ENCODE results near the gene CLCN7. TPM values are rescaled to one million over a fixed set of nuclear protein-coding genes. Genes with fewer than 3 reads are reported as not detected.

CLCN7 gene
- polyA plus RNA-seq, 1 of the 3 experiments (the other 2 are of a cell fraction), result 44.3 TPM

DNA sequence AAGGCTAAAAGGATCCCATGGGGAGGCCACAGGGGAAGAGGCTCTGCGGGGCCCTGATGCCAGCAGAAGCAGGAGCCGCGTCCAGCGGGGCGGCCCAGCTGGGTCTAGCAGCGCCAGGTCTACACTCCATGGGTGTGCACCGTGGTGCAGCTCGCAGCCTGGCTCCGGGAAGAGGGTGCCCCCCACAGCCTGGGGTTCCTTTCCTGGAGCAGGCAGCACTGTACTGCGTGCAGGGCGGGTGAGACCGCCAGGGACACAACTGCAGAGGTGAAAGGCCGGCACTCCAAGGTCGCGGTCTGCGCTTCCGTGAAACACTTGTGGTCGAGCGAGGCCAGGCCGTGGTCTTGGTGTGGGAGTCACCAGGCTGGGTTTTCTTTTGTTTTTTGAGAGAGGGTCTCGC lies 24.0 kb downstream of the CLCN7 start:
- Histone ChIP-seq H3K27me3 (ENCODE audit: insufficient read depth) (no peaks in the 10 kb centered on the region), H3F3A (replicated peaks; ENCODE audit: insufficient read depth) (no peaks in the 10 kb centered on the region), H3K9ac (no peak overlapping the region), H3K4me1 (ENCODE audit: control insufficient read depth in 1 of 2, insufficient read depth in 2 of 2, low read depth in 1 of 2, low read length in 1 of 2) (no peaks in the 10 kb centered on the region), H3K9me2 (no peaks in the 10 kb centered on the region), H4K20me1 (ENCODE audit: insufficient read depth) (no peaks in the 10 kb centered on the region), H3K27ac (ENCODE audit: low read depth in 2 of 2, low read length in 1 of 2) (no peak overlapping the region), H3K4me3 (ENCODE audit: low read depth in 2 of 2, low read length in 1 of 2) (no peak overlapping the region), H3K9me3 (no peaks in the 10 kb centered on the region), H2AFZ (ENCODE audit: low read depth) (no peak overlapping the region), H3K79me2 (ENCODE audit: insufficient read depth) (no peaks in the 10 kb centered on the region), H3K36me3 (replicated peaks in 1 of 2; ENCODE audit: control insufficient read depth in 1 of 2, insufficient read depth in 2 of 2, low read length in 1 of 2) (peaks cover 0 to 38% of the 10 kb centered on the region in 2 experiments), H3K4me2 (no peak overlapping the region)
- WGBS (ENCODE audit: low lambda C conversion rate), result 97% methylated on average over 10 of the region's 21 CpGs
- ChIA-PET CTCF (no interaction called here), POLR2A (no interaction called here)
- TF ChIP-seq, protein P1, sequence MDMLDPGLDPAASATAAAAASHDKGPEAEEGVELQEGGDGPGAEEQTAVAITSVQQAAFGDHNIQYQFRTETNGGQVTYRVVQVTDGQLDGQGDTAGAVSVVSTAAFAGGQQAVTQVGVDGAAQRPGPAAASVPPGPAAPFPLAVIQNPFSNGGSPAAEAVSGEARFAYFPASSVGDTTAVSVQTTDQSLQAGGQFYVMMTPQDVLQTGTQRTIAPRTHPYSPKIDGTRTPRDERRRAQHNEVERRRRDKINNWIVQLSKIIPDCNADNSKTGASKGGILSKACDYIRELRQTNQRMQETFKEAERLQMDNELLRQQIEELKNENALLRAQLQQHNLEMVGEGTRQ (IDR thresholded peaks at IDR 0.05; ENCODE audit: borderline replicate concordance, low read depth, low read length), result no peak
- no peak for TF ChIP-seq FOXM1 (IDR thresholded peaks at IDR 0.05; ENCODE audit: low read depth)
- TF ChIP-seq CHD2 (IDR thresholded peaks at IDR 0.05; ENCODE audit: low read length, partially characterized antibody), result no peak
- no peak for TF ChIP-seq RXRA (IDR thresholded peaks at IDR 0.05; ENCODE audit: borderline replicate concordance, low read depth)
- no peak for TF ChIP-seq GABPA (IDR thresholded peaks at IDR 0.05; ENCODE audit: low read depth)
- TF ChIP-seq TCF12 (IDR thresholded peaks at IDR 0.05), result no peak
- TF ChIP-seq, protein P2, sequence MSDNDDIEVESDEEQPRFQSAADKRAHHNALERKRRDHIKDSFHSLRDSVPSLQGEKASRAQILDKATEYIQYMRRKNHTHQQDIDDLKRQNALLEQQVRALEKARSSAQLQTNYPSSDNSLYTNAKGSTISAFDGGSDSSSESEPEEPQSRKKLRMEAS (IDR thresholded peaks at IDR 0.05; ENCODE audit: low read depth), result no peak
- no peak for TF ChIP-seq EZH2phosphoT487 (IDR thresholded peaks at IDR 0.05; ENCODE audit: borderline replicate concordance, low read depth)
- TF ChIP-seq, protein P3, sequence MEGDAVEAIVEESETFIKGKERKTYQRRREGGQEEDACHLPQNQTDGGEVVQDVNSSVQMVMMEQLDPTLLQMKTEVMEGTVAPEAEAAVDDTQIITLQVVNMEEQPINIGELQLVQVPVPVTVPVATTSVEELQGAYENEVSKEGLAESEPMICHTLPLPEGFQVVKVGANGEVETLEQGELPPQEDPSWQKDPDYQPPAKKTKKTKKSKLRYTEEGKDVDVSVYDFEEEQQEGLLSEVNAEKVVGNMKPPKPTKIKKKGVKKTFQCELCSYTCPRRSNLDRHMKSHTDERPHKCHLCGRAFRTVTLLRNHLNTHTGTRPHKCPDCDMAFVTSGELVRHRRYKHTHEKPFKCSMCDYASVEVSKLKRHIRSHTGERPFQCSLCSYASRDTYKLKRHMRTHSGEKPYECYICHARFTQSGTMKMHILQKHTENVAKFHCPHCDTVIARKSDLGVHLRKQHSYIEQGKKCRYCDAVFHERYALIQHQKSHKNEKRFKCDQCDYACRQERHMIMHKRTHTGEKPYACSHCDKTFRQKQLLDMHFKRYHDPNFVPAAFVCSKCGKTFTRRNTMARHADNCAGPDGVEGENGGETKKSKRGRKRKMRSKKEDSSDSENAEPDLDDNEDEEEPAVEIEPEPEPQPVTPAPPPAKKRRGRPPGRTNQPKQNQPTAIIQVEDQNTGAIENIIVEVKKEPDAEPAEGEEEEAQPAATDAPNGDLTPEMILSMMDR (IDR thresholded peaks at IDR 0.05), result no peak
- TF ChIP-seq, protein P4, sequence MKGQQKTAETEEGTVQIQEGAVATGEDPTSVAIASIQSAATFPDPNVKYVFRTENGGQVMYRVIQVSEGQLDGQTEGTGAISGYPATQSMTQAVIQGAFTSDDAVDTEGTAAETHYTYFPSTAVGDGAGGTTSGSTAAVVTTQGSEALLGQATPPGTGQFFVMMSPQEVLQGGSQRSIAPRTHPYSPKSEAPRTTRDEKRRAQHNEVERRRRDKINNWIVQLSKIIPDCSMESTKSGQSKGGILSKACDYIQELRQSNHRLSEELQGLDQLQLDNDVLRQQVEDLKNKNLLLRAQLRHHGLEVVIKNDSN (IDR thresholded peaks at IDR 0.05; ENCODE audit: borderline replicate concordance, low read depth), result no peak
- TF ChIP-seq MEF2A (IDR thresholded peaks at IDR 0.05; ENCODE audit: borderline replicate concordance, low read depth), result no peak
- TF ChIP-seq TEAD4 (IDR thresholded peaks at IDR 0.05; ENCODE audit: borderline replicate concordance, insufficient read depth), result no peak
- TF ChIP-seq NFIC (IDR thresholded peaks at IDR 0.05; ENCODE audit: borderline replicate concordance), result no peak
- TF ChIP-seq, protein P5, sequence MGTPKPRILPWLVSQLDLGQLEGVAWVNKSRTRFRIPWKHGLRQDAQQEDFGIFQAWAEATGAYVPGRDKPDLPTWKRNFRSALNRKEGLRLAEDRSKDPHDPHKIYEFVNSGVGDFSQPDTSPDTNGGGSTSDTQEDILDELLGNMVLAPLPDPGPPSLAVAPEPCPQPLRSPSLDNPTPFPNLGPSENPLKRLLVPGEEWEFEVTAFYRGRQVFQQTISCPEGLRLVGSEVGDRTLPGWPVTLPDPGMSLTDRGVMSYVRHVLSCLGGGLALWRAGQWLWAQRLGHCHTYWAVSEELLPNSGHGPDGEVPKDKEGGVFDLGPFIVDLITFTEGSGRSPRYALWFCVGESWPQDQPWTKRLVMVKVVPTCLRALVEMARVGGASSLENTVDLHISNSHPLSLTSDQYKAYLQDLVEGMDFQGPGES (IDR thresholded peaks at IDR 0.05; ENCODE audit: low read depth, low read length), result no peak
- TF ChIP-seq YY1 (IDR thresholded peaks at IDR 0.05; ENCODE audit: low read depth), result no peak
- no peak for DNase-seq

Measured in SK-N-SH (cell line).